Measurements from ENCODE around the gene SKAP2.

DNA sequence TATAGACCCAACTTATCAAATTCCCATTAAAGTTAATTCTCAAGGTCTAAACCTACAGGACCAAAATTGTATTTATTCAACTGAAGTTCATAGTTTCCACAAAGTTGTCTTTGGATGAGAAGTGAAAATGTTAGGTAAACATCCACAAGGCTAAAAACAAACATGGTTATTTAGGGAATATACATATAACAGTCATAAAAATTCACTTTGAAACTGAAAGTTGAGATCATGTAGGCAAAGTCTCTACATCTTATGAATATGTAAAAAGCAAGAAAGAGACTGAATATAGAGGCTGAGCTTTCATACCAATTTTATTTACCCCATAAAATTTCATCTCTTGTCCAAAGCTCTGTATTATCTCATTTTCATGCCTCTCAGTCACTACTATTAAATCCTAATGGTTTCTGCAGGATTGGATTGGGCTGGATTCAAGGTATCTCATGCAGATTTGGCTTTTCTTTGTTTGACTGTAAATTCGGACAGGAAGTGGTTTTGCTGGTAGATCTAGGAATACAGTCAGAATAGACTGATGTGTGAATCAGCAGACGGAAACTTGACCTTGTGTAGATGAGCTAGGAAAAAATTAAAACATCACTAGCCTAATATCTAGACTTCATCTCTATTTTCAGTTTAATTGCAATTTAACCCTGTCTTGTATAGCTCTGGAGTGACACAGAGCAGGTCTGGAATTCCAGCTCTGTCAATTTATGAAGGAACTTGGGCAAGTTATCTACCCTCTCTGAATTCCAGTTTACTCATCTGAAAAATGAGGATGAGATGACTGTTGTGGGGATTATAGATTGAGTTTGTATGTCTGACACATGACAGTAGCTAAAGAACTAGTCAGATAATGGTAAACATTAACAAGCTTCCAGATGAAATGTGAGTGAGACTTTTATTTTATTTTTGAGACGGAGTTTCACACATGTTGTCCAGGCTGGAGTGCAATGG, 27.3 kb upstream of the SKAP2 start:
- TF ChIP-seq GATA1 (IDR thresholded peaks at IDR 0.05; ENCODE audit: low read depth, low read length) = no peak
- TF ChIP-seq POLR2A (IDR thresholded peaks at IDR 0.05; ENCODE audit: low read length) = no peak

All from erythroblast (primary cell).